GM18499 (cell line): ENCODE data around the gene STMN1.
"Not testable (repeated sequence)": the region's sequence is repeated elsewhere in the genome, so short reads cannot be mapped to it uniquely, and the experiment has no call there.

Experiments
- ATAC-seq: cut with Tn5 transposase; IDR thresholded peaks from one replicate; pipeline ENCODE4 v1.9.1; 2021; ENCODE audit warnings: moderate number of reproducible peaks; ENCODE audit not compliant: insufficient read depth, unreplicated experiment

The STMN1 gene

DNA sequence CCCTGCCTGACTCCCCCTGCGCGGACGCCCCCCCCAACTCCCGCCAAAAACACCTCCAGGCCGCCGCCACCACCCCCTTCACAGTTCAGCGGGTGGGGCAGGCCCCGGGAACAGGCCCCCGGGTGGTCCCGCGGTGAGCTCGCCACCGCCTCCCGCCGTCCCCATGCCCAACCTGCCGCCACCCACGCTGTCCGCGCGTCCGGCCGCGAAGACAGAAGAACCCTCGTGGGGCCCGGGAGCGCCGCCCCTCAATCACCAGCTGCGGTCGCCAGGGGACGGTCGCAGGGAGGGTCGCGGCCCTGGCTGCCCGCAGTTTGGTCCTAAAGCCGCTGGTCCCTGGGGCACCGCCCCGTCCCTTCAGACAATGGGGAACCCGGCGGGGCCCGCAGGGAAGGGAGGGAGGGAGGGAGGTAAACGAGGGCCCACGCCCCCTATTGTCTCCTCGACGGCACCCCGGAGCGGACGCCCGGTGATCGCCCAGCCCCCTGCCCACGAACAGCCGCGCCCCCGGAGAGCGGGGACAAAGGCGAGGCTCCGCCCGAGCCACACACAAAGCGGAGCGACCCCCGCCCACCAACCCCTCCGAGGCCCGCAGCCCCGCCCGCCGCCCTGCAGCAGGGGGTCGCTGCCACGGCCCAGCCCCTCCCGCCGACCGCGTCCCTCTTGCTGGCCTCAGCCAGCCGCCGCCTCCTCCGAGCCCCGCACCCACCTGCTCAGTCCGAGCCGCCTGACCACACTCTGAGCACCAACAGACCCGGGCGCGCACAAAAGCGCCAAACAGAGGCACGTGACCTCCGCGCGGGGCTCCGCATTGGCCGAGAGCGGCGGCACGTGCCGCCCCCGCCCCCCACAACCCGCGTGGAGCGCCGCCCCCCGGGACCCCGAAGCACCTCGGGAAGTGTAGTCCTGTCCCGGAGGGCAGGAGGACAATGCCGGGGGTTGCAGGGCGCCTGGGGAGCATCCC lies at the start of gene STMN1:
STMN1 (minus strand) TSS at position 740 of the 964 bp plus-strand sequence. CDS start 1,743 bp downstream, outside the sequence.
- ATAC-seq: peak; percentile 52

DNA sequence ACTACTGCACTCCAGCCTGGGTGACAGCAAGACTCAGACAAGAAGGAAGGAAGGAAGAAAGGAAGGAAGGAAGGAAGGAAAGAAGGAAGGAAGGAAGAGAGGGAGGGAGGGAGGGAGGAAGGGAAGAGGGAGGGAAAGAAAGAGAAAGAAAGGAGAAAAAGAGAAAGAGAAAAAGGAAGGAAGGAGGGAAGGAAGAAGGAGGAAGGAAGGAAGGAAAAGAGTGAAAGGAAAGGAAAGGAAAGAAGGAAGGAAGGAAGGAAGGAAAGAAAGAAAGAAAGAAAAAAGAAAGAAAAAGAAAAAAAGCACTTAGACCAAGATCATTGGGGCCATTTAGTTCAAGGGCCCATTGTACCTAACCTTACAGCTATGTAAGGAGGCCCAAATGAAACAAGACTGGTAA lies 49.3 kb upstream of the STMN1 start:
- no peak for ATAC-seq

DNA sequence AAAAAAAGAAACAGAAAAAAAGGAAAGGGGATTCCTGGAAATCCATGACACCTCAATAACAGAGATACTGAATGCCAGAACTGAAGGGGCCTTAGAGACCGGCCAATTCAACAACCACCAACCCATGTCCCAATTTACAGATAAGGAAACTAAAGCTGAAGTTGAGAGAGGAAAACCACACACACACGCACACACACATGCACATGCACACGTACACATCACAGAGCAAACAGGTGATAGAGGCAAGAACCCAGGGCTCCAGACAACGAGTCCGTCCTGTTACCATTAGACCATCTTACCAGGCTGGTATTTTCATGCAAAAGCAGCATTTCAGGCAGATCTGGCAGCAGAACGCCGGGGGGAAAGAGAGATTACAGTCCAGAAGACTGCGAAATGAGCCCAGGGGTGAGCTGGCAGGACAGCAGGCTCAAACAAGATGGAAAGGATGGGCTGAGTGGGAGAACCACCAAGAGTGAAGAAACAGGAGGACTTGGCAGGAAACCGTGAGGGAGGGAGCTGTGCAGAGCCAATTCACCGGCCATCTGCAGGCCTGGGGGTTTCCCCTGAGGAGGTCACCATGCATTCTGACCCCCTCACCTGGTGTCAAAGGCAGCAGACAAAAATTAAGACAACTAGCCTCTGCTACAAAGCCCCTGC lies 48.2 kb upstream of the STMN1 start:
- no peak for ATAC-seq

DNA sequence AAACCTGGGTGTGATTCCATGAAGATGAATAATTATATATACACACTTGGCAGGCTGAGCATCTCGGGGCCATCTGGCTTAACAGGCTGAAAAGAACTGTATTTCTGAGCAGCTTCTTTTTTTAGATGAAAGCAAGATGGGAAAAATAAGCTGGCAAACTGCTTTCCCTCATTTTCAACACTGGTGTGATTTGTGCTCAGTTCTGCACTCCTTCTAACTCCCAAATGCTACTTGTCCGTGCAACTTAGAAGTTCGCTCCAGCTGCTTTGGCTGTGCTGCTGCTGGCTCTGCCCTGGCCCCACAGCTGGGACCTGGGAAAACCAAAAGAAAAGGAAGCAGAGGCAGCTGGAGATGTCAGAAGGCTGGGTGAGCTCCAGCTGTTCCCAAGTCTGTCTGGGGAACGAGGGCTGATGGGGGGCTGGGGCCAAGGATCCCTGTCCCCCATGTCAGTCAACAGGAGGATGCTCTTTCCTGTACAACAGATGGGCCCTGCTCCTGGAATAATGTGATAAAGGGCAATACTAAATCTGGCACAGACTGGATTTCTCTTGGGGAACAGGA lies 46.7 kb upstream of the STMN1 start:
- ATAC-seq: no peak

DNA sequence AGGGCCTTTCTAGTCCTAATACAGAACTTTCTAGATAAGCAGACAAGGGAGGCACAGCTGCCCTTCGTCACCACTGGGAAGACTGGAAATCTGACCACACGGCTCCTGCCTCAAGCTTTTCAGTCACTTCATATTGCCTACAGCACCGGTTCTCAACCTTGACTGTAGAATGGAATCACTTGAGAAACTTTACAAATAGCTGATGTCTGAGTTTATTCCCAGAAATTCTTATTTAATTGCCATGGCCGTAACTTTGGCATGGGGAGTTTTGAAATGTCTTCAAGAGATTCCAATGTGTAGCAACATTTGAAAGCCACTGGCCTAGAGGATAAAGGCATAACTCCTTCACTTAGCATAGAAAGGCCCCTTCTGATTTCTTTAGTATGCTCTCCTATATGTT lies 42.4 kb upstream of the STMN1 start:
- no peak for ATAC-seq

DNA sequence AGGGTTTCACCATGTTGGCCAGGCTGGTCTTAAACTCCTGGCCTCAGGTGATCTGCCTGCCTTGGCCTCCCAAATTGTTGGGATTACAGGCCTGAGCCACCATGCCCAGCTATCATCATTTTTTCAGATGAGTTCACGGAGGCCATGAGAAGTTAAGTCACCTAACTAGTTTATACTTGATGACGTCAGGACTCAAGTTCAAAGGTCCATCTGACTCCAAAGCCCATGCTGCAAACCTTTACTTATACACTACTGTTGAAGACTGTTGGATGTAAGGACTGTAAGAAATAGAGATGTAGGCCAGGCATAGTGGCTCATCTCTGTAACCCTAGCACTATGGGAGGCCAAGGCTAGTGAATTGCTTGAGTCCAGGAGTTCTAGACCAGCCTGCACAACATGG lies 40.8 kb upstream of the STMN1 start:
- no peak for ATAC-seq

DNA sequence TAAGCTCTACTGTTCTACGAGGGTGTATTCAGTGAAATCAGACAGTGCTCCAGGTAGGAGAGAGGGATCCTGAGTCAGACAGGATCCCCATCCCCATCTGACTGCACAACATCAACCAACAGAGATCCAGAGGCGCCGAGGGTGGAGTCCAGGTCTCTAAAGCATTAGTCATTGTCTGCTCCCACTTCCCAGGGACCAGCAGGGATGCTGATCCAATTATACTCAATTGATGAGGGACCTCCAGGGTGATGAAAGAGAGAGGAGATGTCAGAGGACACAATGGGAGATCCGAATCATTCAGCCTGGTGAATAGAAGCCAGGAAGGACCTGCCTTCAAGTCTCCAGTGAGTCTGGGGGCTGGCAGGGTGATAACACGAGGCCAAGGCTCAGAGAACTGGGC lies 39.5 kb upstream of the STMN1 start:
- ATAC-seq: no peak

DNA sequence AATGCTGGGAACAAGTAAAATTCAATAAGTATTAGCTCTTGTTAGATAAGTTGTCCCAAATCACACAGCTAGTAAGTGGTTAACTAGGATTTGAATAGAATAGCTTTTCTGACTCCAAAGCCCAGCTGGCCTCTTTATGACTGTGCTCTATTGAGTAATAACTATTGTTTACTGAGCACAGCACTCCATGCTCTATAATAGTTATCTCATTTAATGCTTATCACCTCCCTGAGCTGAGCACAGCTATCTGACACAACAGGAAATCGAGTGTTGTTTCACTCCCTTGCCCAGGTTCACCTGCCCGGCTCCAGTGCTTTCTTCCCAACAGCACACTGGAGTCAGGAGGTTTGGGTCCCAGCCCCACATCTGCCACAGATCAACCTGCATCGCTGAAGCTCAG lies 38.8 kb upstream of the STMN1 start:
- no peak for ATAC-seq

DNA sequence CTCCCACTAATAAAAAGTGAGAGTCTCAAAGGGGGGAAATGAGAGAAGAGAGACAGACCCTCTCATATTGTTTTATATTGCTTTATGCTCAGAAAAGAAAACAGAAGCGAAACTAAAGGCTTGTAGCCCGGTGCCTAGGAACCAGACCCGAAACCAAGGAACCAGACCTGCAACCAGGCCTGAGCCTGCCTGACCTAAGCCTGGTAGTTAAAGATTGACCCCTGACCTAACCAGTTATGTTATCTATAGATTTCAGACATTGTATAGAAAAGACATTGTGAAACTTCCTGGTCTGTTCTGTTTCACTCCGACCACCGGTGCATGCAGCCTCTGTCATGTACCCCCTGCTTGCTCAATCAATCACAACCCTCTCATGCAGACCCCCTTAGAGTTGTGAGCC lies 37.3 kb upstream of the STMN1 start:
- ATAC-seq: not testable (repeated sequence)

DNA sequence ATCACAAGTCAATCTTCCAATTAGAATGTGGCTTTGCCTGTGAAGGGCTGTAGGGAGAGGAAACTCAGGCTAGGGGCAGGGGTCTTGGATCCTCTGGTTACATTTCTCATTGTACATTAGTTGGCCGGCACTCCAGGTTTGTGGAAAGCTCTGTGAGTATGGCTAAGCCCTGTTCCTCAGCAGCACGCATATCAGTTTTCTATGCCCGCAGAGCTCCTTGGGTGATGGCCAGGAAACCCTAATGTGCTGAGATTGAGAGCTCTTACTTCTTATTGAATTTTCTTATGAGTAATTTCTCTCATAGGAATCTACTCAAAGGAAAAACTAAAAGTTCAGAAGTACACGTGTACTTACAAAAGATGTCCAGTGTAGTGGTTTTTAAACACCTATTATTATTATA lies 30.7 kb upstream of the STMN1 start:
- no peak for ATAC-seq

DNA sequence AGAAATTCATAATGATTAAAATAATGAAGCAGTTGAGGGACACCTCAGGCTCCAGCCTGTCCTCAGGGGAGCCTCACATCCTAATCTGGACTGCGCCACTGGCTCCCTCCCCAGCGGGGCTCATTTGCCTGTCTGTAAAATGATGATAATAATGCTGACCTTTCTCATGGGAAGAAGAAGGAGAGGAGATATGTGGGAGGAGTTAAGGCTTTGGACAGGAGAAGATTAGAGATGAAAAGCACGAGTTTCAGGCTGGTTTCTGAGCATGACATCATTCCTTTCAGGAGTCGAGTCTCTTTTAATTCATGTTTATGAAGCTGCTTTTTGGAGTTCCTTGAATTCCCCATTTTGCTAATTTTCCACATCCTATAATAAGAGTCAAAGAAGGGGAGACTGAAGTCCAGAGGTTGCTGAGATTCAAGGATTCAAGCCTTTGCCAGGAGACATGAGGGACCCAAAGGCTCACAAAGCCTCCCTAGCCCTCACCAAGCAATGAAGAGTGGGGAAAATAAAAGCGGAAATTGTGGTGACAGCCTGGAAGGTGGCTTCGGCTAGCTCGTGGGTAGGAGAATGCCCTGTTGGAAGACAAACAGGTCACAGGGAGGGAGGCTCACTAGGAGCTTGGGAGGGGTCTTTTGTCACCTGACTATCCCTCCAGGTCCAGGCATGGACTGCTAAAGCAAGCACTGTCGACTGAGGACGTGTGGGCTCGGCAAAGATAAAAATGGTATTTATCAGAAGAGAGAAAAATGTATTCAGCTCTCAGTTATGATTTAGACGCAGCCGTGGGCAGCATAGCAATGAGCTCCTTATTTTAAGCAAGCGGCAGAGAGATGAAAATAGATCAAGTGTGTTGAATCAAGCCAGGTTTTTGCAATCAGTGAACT lies 27.5 kb upstream of the STMN1 start:
- no peak for ATAC-seq

DNA sequence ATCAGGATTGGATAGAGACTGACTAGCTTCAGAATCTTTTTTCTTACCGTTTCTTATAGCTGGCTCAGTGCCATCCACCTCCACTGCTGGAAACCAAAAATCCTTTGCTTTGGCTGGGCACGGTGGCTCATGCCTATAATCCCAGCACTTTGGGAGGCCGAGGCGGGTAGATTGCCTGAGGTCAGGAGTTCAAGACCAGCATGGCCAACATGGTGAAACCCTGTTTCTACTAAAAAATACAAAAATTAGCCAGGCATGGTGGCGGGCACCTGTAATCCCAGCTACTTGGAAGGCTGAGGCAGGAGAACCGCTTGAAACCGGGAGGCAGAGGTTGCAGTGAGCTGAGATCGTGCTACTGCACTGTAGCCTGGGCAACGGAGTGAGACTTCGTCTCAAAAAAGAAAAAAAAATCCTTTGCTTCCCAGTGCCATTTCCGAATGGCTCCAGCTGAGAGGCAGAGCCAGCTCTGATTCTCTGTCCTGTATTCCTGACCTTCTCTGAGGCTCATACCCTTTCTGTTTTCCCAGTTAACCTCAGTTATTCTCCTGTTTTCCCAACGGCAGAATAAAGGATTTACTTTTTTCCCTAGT lies 26.7 kb upstream of the STMN1 start:
- ATAC-seq: not testable (repeated sequence)

DNA sequence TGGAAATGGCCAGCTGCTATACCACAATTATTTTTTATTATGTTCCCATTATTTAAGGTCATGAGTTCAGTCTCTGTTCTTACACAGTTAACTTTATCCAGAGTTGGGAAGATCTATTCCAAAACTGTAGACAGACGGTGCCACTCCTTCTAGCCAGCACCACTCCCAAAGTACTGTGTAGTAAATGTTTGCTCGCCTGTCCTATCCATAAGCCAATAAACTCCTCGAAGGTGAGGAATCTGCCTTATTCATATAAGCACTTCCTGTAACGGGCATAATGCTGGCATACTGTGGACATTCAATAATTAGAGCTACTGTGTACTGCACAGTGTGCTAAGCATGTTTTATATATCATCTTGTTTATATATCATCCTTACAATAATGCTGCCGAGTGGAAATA lies 26.1 kb upstream of the STMN1 start:
- no peak for ATAC-seq

DNA sequence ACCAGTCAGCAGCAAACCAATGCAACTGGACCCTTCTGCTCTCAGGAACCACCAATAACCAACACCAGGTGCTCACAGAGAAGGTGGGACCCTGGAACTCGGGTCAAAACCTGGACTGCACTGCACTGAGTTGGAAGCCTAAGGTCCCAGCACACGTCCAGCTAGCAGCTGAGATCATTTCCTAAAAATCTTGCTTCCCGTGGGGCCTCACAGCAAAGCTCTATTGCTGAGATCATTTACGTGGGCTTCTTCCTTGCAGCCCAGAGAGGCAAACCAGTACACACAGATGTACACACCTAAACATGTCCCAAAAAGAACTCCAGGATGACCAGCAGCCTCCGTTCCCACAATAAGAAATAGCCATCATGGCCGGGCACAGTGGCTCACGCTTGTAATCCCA lies 22.8 kb upstream of the STMN1 start:
- no peak for ATAC-seq

DNA sequence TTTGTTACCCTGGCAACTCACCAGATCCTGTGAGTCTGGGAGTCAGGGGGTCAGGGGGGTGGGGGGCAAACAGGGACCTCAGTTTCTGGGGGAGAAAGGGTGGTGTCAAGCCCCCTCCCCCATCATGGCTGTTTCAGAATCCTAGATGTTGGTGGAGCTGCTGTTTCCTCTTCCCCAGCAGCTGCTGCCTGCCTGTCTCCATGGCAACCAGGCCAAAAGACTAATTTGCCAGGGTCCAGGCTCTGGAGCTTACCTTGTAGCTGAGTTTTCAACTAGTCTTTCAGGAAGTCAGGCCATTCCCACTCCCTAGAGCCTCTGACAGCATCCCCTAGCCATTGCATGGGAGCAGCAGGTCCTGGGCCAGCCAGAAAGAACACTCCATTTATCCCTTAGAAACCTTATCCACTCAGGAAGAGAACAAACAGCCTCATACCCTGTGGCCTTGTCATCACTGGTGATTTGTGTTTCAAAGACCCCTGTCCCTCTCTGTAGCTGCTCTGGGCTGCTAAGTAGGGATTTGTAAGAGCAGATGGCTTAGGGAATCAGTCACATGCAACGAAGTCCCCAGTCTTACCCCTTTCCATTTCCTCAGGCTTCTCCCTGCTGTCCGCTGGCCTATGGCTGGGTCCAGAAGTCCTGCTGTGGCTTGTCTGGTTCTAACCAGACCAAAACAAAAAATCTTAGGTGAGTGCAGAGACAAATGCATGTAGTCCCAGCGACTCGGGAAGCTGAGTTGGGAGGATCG lies 21.5 kb upstream of the STMN1 start:
- no peak for ATAC-seq

DNA sequence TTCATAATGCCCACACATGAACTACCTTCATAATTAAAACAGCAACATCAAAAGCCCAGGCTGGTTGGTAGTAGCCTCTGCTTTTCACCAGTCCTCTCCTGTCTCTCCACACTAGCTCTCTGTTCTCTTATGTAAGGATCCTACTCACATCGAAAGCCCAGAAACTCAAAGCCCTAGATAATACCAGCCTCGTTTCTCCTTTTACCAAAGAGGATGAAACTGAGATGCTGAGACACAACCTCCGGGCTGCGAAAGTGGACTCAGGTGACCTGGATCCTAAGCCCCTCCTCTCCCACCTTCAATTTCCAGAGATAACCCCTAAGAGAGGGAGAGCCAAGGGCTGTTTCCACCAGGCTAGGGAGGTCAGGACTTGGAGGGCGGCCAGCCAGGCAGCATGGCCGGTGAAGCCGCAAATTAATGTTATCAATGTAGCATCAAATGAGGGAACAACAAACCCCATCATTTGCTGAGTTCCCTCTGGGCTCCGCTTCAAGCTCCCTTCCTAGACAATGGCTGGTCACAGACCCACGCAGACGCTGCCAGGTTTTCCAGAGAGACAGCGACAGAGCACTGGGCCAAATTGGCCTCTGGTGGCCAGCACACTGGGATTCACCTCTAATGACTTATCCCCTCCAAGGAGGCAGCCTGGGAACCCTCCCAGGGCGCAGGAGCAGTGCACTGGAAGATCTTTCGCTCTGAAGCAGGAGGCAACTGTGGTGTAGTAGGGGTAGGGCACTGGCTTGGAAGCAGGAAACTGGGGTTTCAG lies 20.7 kb upstream of the STMN1 start:
- ATAC-seq: no peak

DNA sequence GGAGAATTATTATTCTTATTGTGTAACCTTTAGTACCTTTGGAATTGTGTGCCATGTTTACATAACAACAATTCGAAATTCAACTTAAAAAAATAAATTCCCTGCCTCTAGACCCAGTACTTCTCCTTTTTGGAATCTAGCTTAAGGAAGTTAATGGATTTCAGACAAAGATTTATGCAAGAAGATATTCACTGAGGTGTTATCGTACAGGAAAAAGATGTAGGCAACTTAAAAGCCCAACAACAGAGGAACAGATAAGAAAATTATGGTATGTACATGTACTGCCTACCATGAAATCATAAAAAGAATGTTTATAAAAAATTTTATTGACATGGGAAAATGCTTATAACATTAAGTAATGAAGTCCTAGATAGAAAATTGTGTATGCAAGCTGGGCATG lies 18.2 kb upstream of the STMN1 start:
- ATAC-seq: no peak

DNA sequence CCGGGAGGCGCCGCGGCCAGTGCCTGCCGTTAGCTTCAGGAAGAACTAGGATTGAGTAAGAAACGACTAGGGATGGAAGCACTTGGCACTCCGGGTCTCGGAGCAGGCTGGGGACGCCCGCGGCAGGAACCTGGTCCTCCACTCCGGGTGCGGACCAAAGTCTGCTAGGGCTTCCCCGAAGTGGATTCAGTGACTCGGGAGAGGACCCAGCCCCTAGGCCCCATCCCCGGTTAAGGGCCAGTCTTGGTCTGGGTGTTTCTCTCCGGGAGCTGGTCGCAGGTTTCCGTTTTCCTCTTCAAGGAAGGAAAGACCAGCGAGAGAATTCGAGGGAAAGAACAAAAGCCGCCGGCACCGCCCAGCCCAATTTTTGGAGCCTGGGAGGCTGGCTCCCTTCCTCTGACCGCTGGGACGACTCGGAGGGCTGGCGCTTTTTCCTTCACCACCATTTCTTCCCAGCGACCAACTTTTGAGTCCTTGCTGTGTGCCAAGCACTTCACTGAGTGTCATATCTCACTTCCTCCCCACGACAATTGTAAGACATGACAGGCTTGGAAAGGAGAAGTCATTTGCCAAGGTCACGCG lies 16.8 kb upstream of the STMN1 start:
- ATAC-seq: no peak
